H1 (cell line): ENCODE results near the gene NEU3. TPM values are rescaled to one million over a fixed set of nuclear protein-coding genes. Genes with fewer than 3 reads are reported as not detected.

Experiments used
- polyA plus RNA-seq, 7 experiments: library from polyadenylated mRNA; depleted of rRNA in 3 of 7; stranded (reverse) in 5 of 7; unstranded in 2 of 7; fragments of >200 nt in 5 of 7; fragments of 200-250 nt in 2 of 7; gene quantifications; 1 replicate in 5 of 7; 2 replicates in 1 of 7; 4 replicates in 1 of 7; pipeline versions ENCODE4 v1.2.1 to v1.2.3, GENCODE V29; 2011 to 2013; ENCODE audit warnings: missing spikeins in 2 of 7, mixed read lengths in 2 of 7
- small RNA-seq: library from polyadenylated mRNA; stranded (forward); fragments of <200 nt; extraction: miRNeasy Mini kit (QIAGEN cat#:217004); gene quantifications from one replicate; pipeline ENCODE3, GENCODE V24; 2013; ENCODE audit not compliant: insufficient read depth
- total RNA-seq: library from RNA; stranded (reverse); fragmentation: NEBNext Ultra II Directional; extraction: Animal tissue kit (Norgen Biotek cat#: 25700); gene quantifications from 2 replicates; pipeline ENCODE4 v1.2.1, GENCODE V29; 2021

The NEU3 gene
- total and polyA plus RNA-seq, 2 of the 8 experiments (the other 6 are each of a cell fraction or from before 2014, with no cell fraction given) = 8.9 to 15.6 TPM

Small RNA genes within 50 kb of the gene (small RNA-seq; reads per million reads assigned to genes)
- not detected for gene RNU6-216P

Other genes starting within 250 kb of the NEU3 start
- gene RNF169, start 240.1 kb upstream of the NEU3 start, total RNA-seq = 12.1 and 12.5 TPM in 2 replicates
- gene RNF169, start 240.1 kb upstream of the NEU3 start, polyA plus RNA-seq (2011; rRNA removed) = 2.1 and 3.6 TPM in 2 replicates
- gene XRRA1, start 39.8 kb upstream of the NEU3 start, total RNA-seq = 3.9 and 7.1 TPM in 2 replicates
- gene XRRA1, start 39.8 kb upstream of the NEU3 start, polyA plus RNA-seq (2011; rRNA removed) = 2.1 and 2.7 TPM in 2 replicates
- 161 and 166 TPM in 2 replicates for gene SPCS2, start 39.7 kb upstream of the NEU3 start, total RNA-seq
- 58.0 and 92.7 TPM in 2 replicates for gene SPCS2, start 39.7 kb upstream of the NEU3 start, polyA plus RNA-seq (2011; rRNA removed)
- not detected in 2 replicates for gene OR2AT4, start 107.9 kb downstream of the NEU3 start, total RNA-seq
- gene OR2AT4, start 107.9 kb downstream of the NEU3 start, polyA plus RNA-seq (2011; rRNA removed) = 0.09 TPM in 1 of 2 replicates, not detected in the other
- not detected in 2 replicates for gene SLCO2B1, start 162.2 kb downstream of the NEU3 start, total RNA-seq
- 0.03 and 0.14 TPM in 2 replicates for gene SLCO2B1, start 162.2 kb downstream of the NEU3 start, polyA plus RNA-seq (2011; rRNA removed)